Measurements from ENCODE around the gene CUL9. TPM values are rescaled to one million over a fixed set of nuclear protein-coding genes. Genes with fewer than 3 reads are reported as not detected.

The CUL9 gene
- polyA plus RNA-seq, 1 donor (not counting 4 experiments of a cell fraction or from before 2014, with no cell fraction given), result 21.6 TPM

GRCh38 chr6:43217351-43217750, 35.4 kb downstream of the CUL9 start:
- Histone ChIP-seq H3K4me2 (ENCODE audit: control insufficient read depth, extremely low read depth, insufficient read depth, low read depth, low read length) (no peak overlapping the region), H3K9me1 (ENCODE audit: control insufficient read depth, extremely low read depth, insufficient read depth, low read length) (no peaks in the 10 kb centered on the region), H3K79me2 (ENCODE audit: control insufficient read depth, insufficient read depth, low read length) (no peaks in the 10 kb centered on the region), H3K27me3 (ENCODE audit: control insufficient read depth, extremely low read depth, insufficient read depth, low read length) (no peaks in the 10 kb centered on the region), H3K9me3 (ENCODE audit: control insufficient read depth, low read depth, low read length) (no peaks in the 10 kb centered on the region), H4K20me1 (ENCODE audit: control insufficient read depth, extremely low read depth, insufficient read depth, low read length) (no peaks in the 10 kb centered on the region), H3K36me3 (ENCODE audit: control insufficient read depth in 2 of 2, extremely low read depth in 1 of 2, insufficient read depth in 2 of 2, low read length in 2 of 2) (peaks cover 19 to 28% of the 10 kb centered on the region in 2 experiments), H3K4me1 (ENCODE audit: control insufficient read depth, extremely low read depth, insufficient read depth, low read length) (peaks cover 9% of the 10 kb centered on the region), H3K9ac (ENCODE audit: control insufficient read depth, extremely low read depth, insufficient read depth, low read length) (no peak overlapping the region), H2AFZ (ENCODE audit: control insufficient read depth, low read length) (no peak overlapping the region), H3K27ac (ENCODE audit: control insufficient read depth, insufficient read depth, low read length) (no peak overlapping the region), H3K4me3 (ENCODE audit: control insufficient read depth in 2 of 3, extremely low read depth in 1 of 3, insufficient read depth in 2 of 3, low read depth in 1 of 3, low read length in 3 of 3) (no peak overlapping the region)
- DNase-seq (ENCODE audit: low read depth, low spot score) (no peak), FAIRE-seq (no peak)
- TF ChIP-seq CTCF (optimal IDR thresholded peaks at IDR 0.05 in 1 of 3, IDR thresholded peaks at IDR 0.05 in 1 of 3, conservative IDR thresholded peaks at IDR 0.05 in 1 of 3; ENCODE audit: extremely low read depth in 1 of 3, insufficient read depth in 2 of 3, low read length in 3 of 3), result no peak
- no peak for TF ChIP-seq EZH2 (IDR thresholded peaks at IDR 0.05; ENCODE audit: low read length)
- dilution Hi-C loops (cut with MboI; ENCODE audit: extremely low pct_ligation_motif_present, low sequenced_read_pairs), result no loop called here

GRCh38 chr6:43219119-43219518, 37.1 kb downstream of the CUL9 start:
- no peaks in the 10 kb centered on the region for H3K79me2 ChIP-seq (ENCODE audit: control insufficient read depth, insufficient read depth, low read length)
- DNase-seq (ENCODE audit: low read depth, low spot score) (no peak), FAIRE-seq (no peak)
- no peak overlapping the region for H3K4me2 ChIP-seq (ENCODE audit: control insufficient read depth, extremely low read depth, insufficient read depth, low read depth, low read length)
- no peak for TF ChIP-seq CTCF (optimal IDR thresholded peaks at IDR 0.05 in 1 of 3, IDR thresholded peaks at IDR 0.05 in 1 of 3, conservative IDR thresholded peaks at IDR 0.05 in 1 of 3; ENCODE audit: extremely low read depth in 1 of 3, insufficient read depth in 2 of 3, low read length in 3 of 3)
- TF ChIP-seq EZH2 (IDR thresholded peaks at IDR 0.05; ENCODE audit: low read length), result no peak
- no peaks in the 10 kb centered on the region for H3K27me3 ChIP-seq (ENCODE audit: control insufficient read depth, extremely low read depth, insufficient read depth, low read length)
- peaks cover 9% of the 10 kb centered on the region for H3K4me1 ChIP-seq (ENCODE audit: control insufficient read depth, extremely low read depth, insufficient read depth, low read length)
- no peaks in the 10 kb centered on the region for H3K9me3 ChIP-seq (ENCODE audit: control insufficient read depth, low read depth, low read length)
- no peaks in the 10 kb centered on the region for H4K20me1 ChIP-seq (ENCODE audit: control insufficient read depth, extremely low read depth, insufficient read depth, low read length)
- dilution Hi-C loops (cut with MboI; ENCODE audit: extremely low pct_ligation_motif_present, low sequenced_read_pairs), result no loop called here
- H3K9me1 ChIP-seq (ENCODE audit: control insufficient read depth, extremely low read depth, insufficient read depth, low read length), result no peaks in the 10 kb centered on the region
- no peak overlapping the region for H3K9ac ChIP-seq (ENCODE audit: control insufficient read depth, extremely low read depth, insufficient read depth, low read length)
- H3K36me3 ChIP-seq (ENCODE audit: control insufficient read depth in 2 of 2, extremely low read depth in 1 of 2, insufficient read depth in 2 of 2, low read length in 2 of 2), result peaks cover 23 to 37% of the 10 kb centered on the region in 2 experiments
- no peak overlapping the region for H3K4me3 ChIP-seq (ENCODE audit: control insufficient read depth in 2 of 3, extremely low read depth in 1 of 3, insufficient read depth in 2 of 3, low read depth in 1 of 3, low read length in 3 of 3)
- H2AFZ ChIP-seq (ENCODE audit: control insufficient read depth, low read length), result no peak overlapping the region
- no peak overlapping the region for H3K27ac ChIP-seq (ENCODE audit: control insufficient read depth, insufficient read depth, low read length)
